Measurements from ENCODE around the gene VN1R5. TPM values are rescaled to one million over a fixed set of nuclear protein-coding genes. Genes with fewer than 3 reads are reported as not detected.
"Not testable (repeated sequence)": the region's sequence is repeated elsewhere in the genome, so short reads cannot be mapped to it uniquely, and the experiment has no call there.

Gene VN1R5
- total RNA-seq, 1 donor from 2014 or later = not detected

DNA sequence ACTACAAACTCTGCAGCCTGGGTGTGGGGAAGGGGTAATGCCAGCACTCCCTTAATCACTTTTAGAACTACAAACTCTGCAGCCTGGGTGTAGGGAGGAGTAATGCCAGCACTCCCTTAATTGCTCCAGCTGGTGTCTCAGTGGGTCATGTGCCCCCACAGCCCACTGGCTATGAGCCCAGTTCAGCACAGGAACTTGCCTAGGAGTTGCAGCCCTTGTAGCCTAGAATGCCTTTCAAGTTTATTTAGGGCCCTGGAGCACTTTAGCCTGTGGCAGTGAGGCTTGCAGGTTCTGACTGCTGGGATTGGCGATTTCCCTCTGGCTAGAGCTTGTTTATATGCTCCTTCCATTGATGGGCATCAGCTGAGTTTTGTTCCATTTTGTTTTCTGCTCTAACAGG, 17.1 kb downstream of the VN1R5 start:
- DNase-seq (ENCODE audit: low spot score) = no peak

- no peak for DNase-seq (ENCODE audit: low spot score)
Observed at GRCh38 chr1:247274605-247275256, 18.9 kb downstream of the VN1R5 start.

- no peak for DNase-seq (ENCODE audit: low spot score)
Observed at GRCh38 chr1:247277191-247277590, 21.3 kb downstream of the VN1R5 start.

- DNase-seq (ENCODE audit: low spot score) = no peak
Observed at GRCh38 chr1:247281001-247281574, 25.2 kb downstream of the VN1R5 start.

- no peak for DNase-seq (ENCODE audit: low spot score)
Observed at GRCh38 chr1:247286134-247286670, 30.3 kb downstream of the VN1R5 start.

DNA sequence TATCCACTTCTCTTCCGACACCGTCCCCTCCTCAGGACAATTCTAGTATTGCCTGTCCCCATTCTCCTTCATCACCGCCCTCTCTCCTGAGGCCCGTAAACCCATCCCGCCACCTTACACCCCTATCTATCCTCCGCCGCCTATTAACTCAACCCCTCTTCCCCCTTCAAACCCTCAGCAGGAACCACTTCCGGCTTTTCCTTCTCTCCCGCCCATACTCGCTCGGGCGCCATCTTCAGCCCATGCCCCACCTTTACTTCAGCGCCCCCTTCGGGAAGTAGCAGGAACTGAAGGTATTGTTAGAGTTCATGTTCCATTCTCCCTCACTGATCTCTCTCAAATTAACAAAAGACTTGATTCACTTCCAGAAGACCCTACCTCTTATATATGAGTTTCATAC, 31.6 kb downstream of the VN1R5 start:
- DNase-seq (ENCODE audit: low spot score) = no peak

DNA sequence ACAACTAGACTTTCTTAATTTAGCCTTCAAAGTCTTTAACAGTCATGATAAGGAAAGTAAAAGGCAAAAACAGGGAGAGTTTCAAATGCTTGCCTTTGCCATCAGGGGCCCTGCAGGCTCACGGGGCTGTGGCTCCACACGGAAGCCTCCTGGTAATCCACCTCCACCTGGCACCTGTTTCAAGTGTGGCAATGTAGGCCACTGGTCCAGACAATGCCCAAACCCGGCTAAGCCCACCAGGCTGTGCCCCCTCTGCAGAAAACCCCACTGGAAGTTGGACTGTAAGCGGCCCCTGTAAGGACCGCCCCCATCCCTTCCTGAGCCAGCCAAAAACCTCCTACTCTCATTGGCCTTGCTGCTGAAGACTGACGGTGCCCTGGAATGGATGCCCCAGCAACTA, 32.5 kb downstream of the VN1R5 start:
- DNase-seq (ENCODE audit: low spot score) = no peak

DNA sequence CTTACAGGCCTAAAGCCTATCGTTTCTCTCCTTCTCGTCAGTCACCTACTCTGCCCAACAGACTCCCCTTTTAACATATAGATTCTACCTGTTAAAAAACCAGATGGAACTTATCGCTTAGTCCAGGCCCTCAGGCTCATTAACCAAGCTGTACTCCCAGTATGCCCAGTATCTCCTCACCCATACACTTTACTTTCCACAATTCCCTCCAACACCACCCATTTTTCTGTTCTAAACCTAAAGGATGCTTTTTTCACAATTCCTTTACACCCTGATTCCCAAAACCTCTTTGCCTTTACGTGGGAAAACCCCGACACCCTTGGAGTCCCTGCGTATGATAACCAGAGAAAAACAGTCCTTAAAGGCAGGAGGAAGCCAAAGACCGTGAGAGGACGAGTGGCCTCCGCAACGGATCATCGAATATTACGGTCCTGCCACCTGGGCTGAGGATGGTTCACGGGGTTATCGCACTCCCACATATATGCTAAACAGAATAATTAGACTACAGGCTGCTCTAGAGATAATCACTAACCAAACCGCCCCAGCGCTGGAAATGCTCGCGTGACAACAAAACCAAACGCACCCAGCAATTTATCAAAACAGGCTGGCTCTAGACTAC, 33.5 kb downstream of the VN1R5 start:
- not testable (repeated sequence) for DNase-seq (ENCODE audit: low spot score)

GRCh38 chr1:247290576-247290975, 34.7 kb downstream of the VN1R5 start:
- DNase-seq (ENCODE audit: low spot score) = no peak

- no peak for DNase-seq (ENCODE audit: low spot score)
Observed at GRCh38 chr1:247291161-247291560, 35.3 kb downstream of the VN1R5 start.

DNA sequence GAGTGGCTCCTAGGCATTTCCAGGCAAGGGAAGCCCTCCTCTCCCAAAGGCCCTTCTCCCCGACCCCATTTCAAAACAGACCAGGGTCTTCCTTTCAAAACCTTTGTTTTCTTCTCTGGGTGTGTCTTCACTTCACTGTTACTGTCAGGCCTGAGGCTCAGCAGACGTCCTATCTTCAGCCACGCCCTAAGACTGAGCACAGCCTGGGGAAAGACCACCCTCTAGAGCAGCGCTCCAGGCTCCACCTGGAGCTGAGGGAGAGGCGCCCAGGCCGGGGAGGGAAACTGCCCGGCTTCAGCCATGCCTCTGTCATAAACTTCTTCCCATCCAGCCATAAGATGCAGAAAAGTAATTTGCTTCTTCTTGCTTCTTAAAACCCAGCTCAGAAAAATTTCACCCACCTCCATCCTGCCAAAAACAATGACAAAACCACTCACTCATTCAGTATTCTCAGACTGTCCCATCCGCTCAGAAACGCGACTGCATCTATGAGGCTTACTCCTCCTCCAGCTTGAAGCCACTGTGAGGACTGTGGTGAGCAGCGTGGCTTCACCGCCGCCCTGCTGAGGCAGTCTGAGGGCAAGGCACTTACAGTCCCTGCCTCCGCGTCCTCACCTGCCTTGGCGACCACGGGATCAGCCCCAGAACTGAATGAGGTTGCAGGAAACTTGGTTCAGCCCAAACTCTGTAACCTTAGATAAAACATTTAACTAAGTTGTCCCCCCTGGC, 36.1 kb downstream of the VN1R5 start:
- DNase-seq (ENCODE audit: low spot score) = no peak

- no peak for DNase-seq (ENCODE audit: low spot score)
Observed at GRCh38 chr1:247293047-247293446, 37.2 kb downstream of the VN1R5 start.

- DNase-seq (ENCODE audit: low spot score) = no peak
Observed at GRCh38 chr1:247294282-247294681, 38.4 kb downstream of the VN1R5 start.

DNA sequence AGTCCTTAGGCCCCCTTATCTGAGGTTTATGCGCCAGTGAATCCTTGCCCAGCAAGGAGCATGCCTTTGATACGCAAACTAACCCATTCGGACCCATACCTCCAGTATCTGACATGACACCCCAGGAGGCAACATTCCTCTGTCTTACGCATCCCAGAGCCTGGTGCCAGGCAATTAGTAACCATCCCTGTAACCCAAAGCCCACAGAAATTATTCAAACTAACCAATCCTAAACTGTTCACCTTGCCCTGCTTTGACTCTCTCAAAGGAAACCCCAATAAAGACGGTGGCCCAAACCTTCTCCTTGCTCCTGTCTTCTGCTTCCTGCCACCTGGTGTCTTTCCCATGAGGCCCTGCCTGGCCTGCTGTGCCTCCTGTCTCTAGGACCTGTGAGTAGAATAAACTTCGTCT, 39.4 kb downstream of the VN1R5 start:
- DNase-seq (ENCODE audit: low spot score) = no peak

DNA sequence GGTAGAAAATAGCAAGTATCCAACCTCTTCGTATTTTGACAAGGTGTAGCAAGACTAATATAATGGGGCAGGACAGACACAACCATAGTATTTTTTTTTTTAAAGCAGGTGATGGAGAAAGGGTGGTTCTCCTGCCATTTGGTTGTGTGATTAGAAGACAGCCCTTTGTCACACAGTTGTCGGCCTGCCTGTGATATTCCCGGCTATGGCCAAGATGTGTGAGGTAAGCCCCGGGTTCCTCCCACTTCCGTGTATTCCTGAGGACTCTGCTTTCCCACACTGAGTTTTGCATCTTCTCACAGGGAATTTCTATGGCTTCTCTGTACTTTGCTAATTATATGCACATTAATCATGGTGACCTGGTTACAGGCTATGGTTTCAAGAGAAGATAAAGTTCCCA, 39.9 kb downstream of the VN1R5 start:
- no peak for DNase-seq (ENCODE audit: low spot score)

GRCh38 chr1:247296599-247297180, 40.8 kb downstream of the VN1R5 start:
- no peak for DNase-seq (ENCODE audit: low spot score)

DNA sequence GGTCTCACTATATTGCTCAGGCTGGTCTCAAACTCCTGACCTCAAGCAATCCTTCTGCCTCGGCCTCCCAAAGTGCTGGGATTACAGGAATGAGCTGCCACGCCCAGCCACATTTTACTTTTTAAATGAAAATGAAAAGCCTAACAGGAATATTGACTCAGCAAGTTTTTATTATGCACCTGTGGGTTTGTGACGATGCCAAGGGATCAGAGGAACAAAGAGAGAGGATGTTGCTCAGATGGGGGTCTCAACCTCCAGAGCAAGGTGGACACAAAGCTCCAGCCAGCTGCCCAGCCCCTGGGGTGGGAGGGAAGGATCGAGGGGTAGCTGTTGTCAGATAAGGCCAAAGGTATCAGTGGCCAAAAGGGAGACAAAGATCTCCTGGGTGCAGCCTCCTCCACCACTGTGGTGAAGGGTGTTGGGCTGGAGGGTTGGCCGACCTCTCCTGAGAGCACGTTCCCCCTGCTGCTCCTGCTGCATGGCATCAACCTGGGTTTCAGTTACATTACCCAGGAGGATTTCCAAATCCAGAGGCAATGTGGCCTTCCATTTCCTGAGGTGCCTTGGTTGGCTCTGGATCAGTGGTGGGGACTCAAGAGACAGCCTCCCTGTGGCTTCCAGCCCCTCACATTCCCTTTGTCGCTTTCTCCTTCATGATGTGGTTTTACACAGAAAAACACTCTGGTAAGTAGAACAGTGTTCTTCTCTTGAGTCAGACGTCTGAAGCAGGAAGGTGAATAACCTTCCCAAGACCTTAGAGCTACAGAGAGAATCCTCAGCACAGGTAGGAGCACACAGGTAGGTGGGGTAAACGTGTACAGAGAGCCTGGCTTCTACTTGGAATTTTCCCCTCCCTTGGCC, 41.6 kb downstream of the VN1R5 start:
- DNase-seq (ENCODE audit: low spot score) = no peak

GRCh38 chr1:247298124-247298481, 42.2 kb downstream of the VN1R5 start:
- no peak for DNase-seq (ENCODE audit: low spot score)

- DNase-seq (ENCODE audit: low spot score) = no peak
Observed at GRCh38 chr1:247298701-247299100, 42.8 kb downstream of the VN1R5 start.

DNA sequence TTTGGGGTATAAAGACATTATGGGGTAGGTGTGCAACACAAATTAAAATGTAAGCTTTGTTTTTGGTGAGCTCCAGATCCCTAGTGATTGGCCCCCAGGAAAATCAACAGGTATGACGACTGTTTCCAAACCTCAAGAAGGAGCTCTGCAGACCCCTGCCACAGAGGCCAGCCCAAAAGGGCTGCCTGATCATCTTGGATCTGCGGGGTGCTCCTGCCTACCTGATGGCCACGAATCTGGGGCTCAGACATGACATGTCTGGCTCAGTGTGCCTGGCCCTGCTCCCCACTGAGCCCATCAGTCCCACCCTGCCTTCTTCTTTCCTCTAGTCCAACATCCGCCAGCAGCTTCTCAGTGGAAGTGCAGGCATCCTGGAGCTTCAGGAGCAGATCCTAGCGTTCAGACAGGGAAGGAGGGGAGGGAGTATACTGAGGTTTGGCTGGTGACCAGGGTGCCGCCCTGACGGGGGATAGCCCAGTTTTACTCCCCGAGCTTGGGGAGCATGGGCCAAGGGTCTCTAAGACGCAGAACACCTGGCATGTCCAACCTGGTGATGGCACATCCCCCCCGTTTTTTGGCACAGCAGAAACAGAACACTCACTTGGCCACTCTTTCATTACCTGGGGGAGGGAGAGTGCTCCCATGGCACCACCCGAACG, 44.0 kb downstream of the VN1R5 start:
- no peak for DNase-seq (ENCODE audit: low spot score)
